K562 (cell line): ENCODE results near the gene ARHGEF10L. TPM values are rescaled to one million over a fixed set of nuclear protein-coding genes. Genes with fewer than 3 reads are reported as not detected.
A peak's percentile ranks its signal among the peaks of the same experiment; 100 is the strongest.

ENCODE experiments used
- CCAR2 ChIP-seq: fragments of 200-400 bp; formaldehyde crosslinking; IDR thresholded peaks from 2 replicates; pipeline ENCODE4 v1.6.1; 2017; ENCODE audit warnings: mild to moderate bottlenecking, low read depth, low read length
- CTCF ChIP-seq, 3 experiments: IDR thresholded peaks in 2 of 3; conservative IDR thresholded peaks in 1 of 3; 2 replicates each; pipeline ENCODE4 v1.5.1; 2011 to 2012; ENCODE audit warnings: low read length in 3 of 3, mild to moderate bottlenecking in 3 of 3, control low read depth in 2 of 3, improper control_type of control experiment in 1 of 3, inconsistent platforms in 1 of 3, low read depth in 1 of 3, mixed read lengths in 1 of 3, moderate library complexity in 1 of 3; ENCODE audit not compliant: insufficient read depth in 2 of 3
- DEAF1 ChIP-seq: fragments of 450-650 bp; formaldehyde crosslinking; IDR thresholded peaks from 2 replicates; pipeline ENCODE4 v1.4.0; 2020; ENCODE audit warnings: mild to moderate bottlenecking, moderate library complexity
- ELF4 ChIP-seq: fragments of 450-650 bp; formaldehyde crosslinking; IDR thresholded peaks from 2 replicates; pipeline ENCODE4 v1.4.0; 2022; ENCODE audit warnings: missing genetic modification characterization
- HBP1 ChIP-seq: fragments of 450-650 bp; formaldehyde crosslinking; IDR thresholded peaks from 2 replicates; pipeline ENCODE4 v1.4.0; 2022; ENCODE audit warnings: missing genetic modification characterization
- JUND ChIP-seq, 2 experiments: IDR thresholded peaks; 2 replicates in 1 of 2; 3 replicates in 1 of 2; pipeline ENCODE4 v1.6.1; 2011; ENCODE audit warnings: borderline replicate concordance in 2 of 2, low read depth in 2 of 2, low read length in 2 of 2, improper control_type of control experiment in 1 of 2, missing biosample characterization in 1 of 2, missing genetic modification characterization in 1 of 2, missing genetic modification reagents in 1 of 2
- KLF16 ChIP-seq: IDR thresholded peaks from 2 replicates; pipeline ENCODE4 v1.6.1; 2016; ENCODE audit warnings: antibody characterized with exemption
- NELFE ChIP-seq: IDR thresholded peaks from 2 replicates; pipeline ENCODE4 v1.6.1; 2011; ENCODE audit warnings: mild to moderate bottlenecking; ENCODE audit not compliant: insufficient read depth, insufficient read length
- PPARD ChIP-seq: fragments of 250-450 bp; sonication (Bioruptor Pico); IDR thresholded peaks from 2 replicates; pipeline ENCODE4 v1.8.0; 2022; ENCODE audit warnings: inconsistent platforms, mild to moderate bottlenecking, moderate library complexity
- REST ChIP-seq, 2 experiments: fragments of 450-650 bp; formaldehyde crosslinking in 1 of 2; IDR thresholded peaks; 2 replicates each; pipeline versions ENCODE4 v1.4.0 to v1.6.1; 2014 to 2020; ENCODE audit warnings: mild to moderate bottlenecking in 2 of 2, borderline replicate concordance in 1 of 2, low read depth in 1 of 2
- STAG1 ChIP-seq: sonication (generic); formaldehyde crosslinking; IDR thresholded peaks from 2 replicates; pipeline ENCODE4 v1.5.0; 2020; ENCODE audit warnings: missing genetic modification reagents, borderline replicate concordance
- ZNF165 ChIP-seq: fragments of 250-450 bp; sonication (Bioruptor Pico); IDR thresholded peaks from 2 replicates; pipeline ENCODE4 v1.4.0; 2020; ENCODE audit warnings: borderline replicate concordance
- ZNF785 ChIP-seq: fragments of 250-450 bp; sonication (Bioruptor Pico); IDR thresholded peaks from 2 replicates; pipeline ENCODE4 v1.4.0; 2020; ENCODE audit warnings: mild to moderate bottlenecking
- polyA plus RNA-seq, 8 experiments: library from polyadenylated mRNA; depleted of rRNA in 4 of 8; stranded (reverse) in 5 of 8; unstranded in 3 of 8; fragments of >200 nt; fragmentation: Nextera tagmentation in 2 of 8; fragmentation: Illumina TruSeq in 1 of 8; extraction: Ambion mirVana in 2 of 8; extraction: Trizol in 1 of 8; gene quantifications; 2 replicates each; pipeline versions ENCODE4 v1.2.1 to v1.2.3, GENCODE V29; 2011 to 2014; ENCODE audit warnings: inconsistent platforms in 1 of 8, missing spikeins in 1 of 8
- total RNA-seq, 7 experiments: library from RNA; depleted of rRNA in 6 of 7; stranded (reverse); fragments of >200 nt in 6 of 7; fragmentation: Illumina TruSeq in 2 of 7; extraction: Trizol in 2 of 7; gene quantifications; 2 replicates each; pipeline versions ENCODE4 v1.2.1 to v1.2.3, GENCODE V29; 2011 to 2021; ENCODE audit warnings: low replicate concordance in 1 of 7

Gene ARHGEF10L
- total and polyA plus RNA-seq, 9 of the 15 experiments (the other 6 are each of a cell fraction or from before 2014, with no cell fraction given), result 0.09 to 0.13 TPM; not detected in 7

GRCh38 chr1:17606826-17607440 lies 67.4 kb downstream of the ARHGEF10L start (continued):
- TF ChIP-seq ELF4 (CRISPR knock-in tag), result no peak
- TF ChIP-seq REST (IDR thresholded peaks at IDR 0.05; ENCODE audit: borderline replicate concordance), result peak; percentile 74
- no peak for TF ChIP-seq REST (CRISPR knock-in tag; IDR thresholded peaks at IDR 0.05; ENCODE audit: low read depth)
- TF ChIP-seq DEAF1 (CRISPR knock-in tag), result peak; percentile 75
- no peak for TF ChIP-seq ZNF165 (CRISPR knock-in tag)
- TF ChIP-seq HBP1 (CRISPR knock-in tag), result no peak
- peak; percentile 63; the same call in 1 of the 2 replicates for TF ChIP-seq STAG1 (CRISPR knock-in tag)
- peak; percentile 10; the same call in 1 of the 2 replicates for TF ChIP-seq JUND (IDR thresholded peaks at IDR 0.05; ENCODE audit: borderline replicate concordance, low read depth, low read length)
- no peak for TF ChIP-seq JUND (tag; IDR thresholded peaks at IDR 0.05; ENCODE audit: borderline replicate concordance, low read depth, low read length)
- TF ChIP-seq NELFE, result no peak
- TF ChIP-seq CTCF (IDR thresholded peaks at IDR 0.05 in 2 of 3, conservative IDR thresholded peaks at IDR 0.05 in 1 of 3; ENCODE audit: insufficient read depth in 2 of 3, low read depth in 1 of 3, low read length in 3 of 3), result peak; percentile 88 to 97 (median 97)
- peak; percentile 37; the same call in 1 of the 2 replicates for TF ChIP-seq KLF16
- TF ChIP-seq PPARD (CRISPR knock-in tag), result no peak
- no peak for TF ChIP-seq ZNF785 (CRISPR knock-in tag)
- TF ChIP-seq CCAR2, result no peak
